NCI-H146 (cell line): ENCODE results near the gene CCR7.

ENCODE experiments used
- DNase-seq: peaks from one replicate; lab custom pipeline; 2025; lab: John Stamatoyannopoulos, UW

Gene CCR7

DNA sequence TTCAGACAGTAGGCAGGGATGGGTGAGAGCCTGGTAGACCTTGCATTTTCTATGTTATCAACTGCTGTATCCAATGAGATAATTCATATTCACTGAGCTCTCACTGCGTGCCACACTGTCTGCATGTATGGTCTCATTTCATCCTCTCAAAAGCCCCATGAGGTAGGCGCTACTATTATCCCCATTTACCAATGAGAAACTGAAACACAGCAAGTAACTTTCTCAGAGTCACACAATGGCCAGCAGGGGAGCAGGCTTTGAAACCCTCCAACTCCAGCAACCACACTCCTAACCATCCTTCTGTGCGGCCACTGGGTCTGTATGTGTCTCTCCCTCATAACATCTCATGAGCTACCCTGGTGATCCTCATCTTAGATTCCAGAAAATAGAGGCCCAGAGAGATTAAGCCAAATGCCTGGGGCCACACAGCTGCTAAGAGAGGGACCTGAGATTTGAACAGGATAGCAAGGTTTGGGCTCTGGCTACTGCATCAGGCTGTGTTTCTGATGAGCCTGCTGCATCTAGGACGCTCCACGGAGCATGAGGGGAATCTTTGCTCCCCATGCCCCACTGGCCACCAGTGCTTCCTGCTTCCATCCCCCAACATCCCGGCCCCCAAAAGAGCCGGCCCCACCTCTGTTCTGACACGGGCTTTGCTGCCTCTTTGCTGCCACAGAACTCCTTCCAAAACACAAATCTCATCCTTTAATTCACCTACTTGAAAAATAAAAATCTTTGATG, 3.2 kb downstream of the CCR7 start:
- no peak for DNase-seq

DNA sequence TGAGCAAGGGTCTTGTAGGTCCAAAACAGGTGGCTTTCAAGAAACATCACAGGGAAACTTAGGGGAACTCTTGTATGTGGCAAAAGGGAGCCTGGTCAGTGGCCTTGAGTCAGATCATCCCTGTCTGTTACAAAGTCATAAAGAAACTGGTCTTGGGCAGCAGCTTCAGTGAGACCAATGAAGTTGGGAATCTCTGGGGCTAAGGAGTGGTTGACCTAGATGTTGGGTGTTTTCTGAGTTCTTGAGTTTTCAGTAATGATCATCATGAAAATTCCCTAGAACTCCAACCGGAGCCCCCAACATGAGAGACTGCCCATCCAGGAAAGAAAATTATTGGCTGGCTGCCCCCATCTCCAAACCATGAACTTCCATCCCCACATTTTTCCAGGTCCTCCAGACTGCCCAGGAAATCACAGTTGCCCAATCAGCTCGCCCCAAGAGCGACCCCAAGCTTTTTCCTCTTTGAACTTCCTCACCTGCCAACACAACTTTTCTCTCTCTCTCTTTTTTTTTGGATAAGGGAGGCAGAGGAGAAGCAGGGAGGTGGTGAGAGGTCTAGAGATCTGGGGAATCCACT, 3.9 kb downstream of the CCR7 start:
- no peak for DNase-seq

DNA sequence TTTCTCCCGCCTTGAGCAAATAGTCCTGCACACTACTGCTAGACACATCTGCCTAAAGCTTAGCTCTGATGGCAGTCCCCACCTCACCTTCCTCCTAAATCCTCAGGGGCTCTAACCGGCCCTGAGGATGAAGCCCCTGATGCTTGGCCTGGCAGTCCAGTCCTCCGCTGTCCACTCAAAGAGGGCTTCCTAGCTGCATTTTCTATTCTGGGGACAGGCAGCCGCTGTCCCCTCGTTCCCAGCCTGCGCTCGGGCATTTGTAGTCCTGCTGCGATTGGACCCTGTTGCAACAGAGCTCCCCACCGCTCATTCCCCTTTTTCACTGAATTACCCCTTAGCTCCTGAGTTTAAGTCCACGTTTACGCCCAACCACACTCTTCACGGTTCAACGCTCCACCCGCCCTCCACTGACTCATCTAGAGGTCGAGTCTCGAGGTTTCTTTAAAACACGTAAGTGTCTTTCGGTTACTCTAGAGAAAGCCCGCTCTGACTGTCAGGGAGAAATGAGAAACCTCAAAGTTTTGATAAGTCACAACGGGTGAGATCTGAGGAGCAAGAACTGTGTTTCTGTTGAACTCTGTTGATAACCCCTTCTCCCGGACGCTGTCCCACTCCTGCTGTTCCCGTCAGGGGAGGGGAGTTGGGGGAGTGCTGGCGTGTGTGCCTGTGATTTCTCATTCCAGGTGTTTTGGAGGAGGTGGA, 4.5 kb downstream of the CCR7 start:
- DNase-seq: no peak

DNA sequence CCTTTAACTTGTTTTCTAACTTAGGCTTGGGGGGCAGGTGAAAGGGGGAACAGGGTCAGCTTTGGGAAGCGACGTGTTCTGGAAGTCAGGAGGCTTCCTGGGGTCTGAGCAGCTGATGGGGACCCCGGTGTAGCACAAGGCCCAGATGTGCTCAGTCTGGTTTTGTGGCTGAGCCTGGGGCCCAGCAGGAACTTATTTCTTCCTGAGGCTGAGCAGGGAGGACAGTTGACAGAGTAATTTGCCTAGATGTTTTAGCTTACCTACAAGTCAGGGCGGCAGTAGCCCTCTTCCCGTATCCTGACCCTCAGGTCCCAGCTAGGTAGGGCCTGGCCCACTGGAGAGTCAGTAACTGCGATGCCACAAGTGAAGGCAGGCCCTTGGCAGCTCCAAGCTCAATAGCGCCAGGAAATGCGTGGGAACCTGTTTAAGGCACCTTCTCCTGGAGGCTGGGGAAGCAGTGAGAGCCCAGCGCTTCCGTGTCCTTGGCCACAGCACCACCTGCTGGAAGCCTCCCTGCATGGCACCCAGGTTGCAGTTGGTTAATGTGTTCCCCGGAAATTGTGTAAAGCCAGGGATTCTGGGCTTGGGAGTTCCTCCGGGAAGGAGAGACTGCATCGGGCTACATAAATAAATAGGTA, 5.2 kb downstream of the CCR7 start:
- DNase-seq: peak; percentile 85

DNA sequence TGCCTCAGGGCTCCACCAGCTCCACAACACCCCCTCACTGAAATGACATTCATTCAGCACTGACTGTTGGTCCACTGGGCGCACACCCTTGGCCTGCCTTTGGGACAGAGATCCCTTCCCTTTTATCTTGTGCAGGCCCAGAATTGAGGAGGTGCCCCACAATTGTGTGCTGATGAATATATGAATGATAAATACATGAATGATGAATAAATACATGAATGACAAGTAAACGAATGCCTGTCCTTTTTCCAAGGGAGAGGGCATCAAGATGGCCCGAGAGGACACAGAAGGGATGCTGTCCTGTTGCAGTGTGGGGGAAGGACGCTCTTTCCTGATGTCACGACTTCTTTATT, 5.7 kb downstream of the CCR7 start:
- DNase-seq: no peak

DNA sequence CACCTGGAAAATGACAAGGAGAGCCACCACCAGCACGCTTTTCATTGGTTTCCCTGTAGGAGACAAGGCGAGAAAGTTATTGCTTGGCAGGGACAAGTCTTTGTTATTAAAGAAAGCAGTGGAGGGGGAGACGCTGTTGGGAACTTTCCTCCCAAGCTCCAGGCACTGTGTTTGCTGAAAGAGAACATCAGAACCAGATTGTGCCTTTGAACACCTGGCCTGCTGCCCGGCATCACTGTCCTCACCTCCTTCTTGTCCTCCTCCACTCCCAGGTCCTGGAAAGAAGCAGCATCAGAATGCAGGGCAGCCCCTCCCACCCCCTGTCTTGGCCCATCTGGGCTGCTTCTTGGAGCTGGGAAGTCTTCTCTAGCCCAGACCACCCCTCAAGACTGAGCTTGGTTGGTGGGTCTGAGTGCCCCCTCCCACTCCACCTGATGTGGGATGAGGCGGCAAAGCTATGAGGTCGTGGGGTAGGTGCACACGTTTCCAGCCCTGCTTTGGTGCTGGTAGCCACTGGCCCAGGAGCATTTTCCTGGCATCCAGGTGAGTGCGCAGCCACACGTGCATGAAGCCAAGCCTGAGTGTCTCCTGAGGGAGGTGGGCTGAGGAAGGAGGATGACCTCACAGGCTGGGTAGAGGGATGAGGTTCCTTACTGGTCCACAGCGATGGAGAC, 6.2 kb downstream of the CCR7 start:
- no peak for DNase-seq

DNA sequence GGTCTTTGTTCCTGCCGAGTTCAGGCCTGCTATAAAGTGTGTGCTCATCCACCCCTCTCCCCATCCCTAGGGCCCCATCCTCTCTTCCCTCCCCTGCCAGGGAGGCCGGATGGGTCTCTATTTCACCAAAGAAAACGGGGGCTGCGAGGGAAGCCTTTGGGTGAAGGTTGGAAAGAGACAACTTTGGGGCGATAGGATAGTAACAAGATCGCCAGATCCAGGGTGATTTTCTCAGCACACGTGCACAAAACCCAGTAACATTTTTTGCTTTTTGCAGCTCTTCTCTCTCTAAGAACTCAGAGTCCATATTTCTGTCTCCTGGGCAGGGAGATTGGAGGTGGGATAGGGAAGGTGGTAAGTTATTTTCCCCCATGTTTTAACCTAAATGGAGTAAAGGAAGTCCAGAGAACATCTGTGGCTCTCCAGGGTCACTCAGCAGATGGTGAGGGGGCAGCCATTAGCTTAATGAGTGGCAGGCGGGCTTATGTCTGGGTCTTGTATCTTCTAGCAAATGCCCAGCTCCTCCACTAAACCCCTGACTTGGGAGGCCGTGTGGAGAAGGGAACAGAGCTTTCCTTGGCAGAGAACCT, 6.9 kb downstream of the CCR7 start:
- DNase-seq: no peak

DNA sequence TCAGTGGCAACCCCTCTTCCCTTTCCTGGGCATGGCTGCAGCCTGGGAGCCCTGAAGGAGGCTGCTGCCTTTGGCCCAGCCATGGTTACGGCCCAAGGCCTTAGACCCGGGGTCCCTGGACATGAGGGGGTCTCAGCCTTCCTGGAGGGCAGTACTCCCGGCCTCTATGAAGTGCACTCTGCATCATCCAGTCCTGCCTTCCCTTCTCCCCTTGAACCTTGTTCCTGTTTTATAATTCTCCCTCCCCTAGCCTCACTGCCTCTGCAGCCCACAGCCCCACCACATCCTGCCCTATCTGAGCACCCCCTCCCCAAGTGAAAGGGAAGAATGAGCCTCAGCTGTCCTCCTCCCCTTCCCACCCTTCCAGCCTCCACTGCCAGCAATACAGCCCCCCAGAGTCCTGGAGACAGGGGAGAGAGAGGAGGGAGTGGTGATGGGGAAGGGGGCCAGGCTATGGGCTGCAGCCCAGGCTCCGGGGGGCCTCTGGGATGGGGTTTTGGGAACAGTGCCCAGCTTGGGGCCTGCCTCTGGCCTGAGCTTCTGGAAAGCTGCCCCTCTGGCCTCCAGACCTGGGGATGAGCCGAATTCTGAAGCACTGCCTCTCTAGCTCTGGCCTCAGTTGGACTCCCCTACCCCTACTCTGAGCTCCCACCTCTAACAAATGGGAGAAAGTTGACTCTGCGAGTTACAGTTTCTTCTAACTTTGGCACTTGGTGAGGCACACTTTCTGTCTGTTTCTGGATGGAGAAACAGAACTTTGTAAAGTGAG, 7.6 kb downstream of the CCR7 start:
- no peak for DNase-seq

DNA sequence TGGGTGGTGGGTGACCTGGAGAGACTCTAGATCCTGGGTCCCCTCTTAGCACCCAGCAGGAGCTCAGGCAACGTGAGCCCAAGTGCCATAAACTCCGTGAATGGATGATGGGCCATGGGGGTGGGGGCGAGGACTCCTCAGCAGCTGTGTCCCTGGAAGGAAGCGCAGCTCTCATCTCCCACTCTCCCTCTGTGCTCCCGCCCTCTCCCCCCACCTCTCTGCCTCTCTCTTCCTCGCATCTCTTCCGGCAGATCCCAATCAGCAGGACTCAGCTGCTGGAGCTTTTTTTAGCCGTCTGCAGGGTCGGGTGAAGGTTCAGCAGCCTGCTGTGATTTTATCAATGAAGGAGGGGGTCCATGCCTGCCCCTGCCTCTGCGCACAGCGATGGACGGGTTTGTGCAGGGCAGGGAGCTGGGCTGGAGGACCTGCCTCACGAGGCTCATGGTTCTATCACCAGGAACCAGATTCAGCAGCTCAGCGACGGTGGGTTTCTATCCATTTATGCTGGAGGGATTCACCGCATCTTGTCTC, 8.3 kb downstream of the CCR7 start:
- DNase-seq: peak; percentile 38

DNA sequence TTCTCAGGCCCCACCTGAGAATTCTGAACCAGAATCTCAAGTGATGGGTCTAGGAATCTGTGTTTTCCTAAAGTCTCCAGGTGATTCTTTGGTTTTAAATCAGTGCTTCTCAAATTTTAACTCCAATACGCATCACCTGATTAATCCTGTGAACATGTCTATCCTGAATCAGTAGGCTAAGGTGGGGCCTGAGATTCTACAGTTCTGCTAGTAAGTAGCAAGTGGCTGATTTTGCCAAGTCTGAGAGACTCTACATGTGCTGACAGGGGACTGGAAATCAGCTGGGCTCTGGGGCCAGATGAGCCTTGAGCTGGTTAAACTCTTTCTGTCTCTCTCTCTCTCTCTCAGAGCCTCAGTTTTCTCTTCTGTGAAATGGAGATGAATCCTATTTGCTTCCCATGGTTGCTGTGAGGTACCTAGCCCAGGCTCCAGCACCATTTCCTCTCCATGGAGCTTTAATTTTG, 9.0 kb downstream of the CCR7 start:
- DNase-seq: no peak

DNA sequence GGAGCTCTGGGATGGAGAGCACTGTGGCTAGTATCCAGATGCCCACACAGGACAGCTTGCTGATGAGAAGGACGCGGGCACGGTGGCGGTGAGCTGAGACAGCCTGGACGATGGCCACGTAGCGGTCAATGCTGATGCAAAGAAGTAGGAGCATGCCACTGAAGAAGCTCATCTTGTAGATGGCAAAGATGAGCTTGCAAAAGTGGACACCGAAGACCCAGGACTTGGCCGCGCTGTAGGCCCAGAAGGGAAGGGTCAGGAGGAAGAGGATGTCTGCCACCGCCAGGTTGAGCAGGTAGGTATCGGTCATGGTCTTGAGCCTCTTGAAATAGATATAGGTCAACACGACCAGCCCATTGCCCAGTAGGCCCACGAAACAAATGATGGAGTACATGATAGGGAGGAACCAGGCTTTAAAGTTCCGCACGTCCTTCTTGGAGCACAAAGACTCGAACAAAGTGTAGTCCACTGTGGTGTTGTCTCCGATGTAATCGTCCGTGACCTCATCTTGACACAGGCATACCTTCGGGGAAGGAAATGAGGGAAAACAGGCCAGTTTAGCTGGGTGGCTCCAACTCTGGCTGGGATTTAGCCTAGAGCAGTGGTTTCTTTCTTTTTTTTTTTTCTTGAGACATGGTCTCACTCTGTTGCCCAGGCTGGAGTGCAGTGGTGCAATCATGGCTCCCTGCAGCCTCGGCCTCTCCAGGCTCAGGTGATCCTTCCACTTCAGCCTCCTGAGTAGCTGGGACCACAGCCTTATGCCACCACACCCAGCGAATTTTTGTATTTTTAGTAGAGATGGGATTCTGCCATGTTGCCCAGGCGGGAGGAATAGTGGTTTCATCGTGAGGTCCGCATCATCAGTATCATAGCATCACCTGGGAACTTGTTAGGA, 9.7 kb downstream of the CCR7 start:
- no peak for DNase-seq

DNA sequence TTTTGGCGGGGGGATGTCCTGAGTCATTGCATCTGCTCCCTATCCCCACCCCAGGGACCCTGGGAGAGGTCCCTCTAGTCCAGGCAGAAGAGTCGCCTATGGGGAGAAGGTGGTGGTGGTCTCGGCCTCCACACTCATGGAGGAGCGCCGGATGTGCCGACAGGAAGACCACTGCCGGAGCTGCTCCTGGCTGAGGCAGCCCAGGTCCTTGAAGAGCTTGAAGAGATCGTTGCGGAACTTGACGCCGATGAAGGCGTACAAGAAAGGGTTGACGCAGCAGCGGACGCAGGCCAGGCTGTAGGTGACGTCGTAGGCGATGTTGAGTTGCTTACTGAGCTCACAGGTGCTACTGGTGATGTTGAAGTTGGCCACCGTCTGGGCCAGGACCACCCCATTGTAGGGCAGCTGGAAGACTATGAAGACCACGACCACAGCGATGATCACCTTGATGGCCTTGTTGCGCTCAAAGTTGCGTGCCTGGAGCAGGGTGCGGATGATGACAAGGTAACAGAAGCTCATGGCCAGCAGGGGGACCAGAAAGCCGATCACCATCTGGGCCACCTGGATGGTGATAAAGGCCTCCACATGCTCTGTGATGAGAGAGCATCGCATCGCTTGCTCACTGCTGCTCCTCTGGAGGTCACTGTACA, 10.5 kb downstream of the CCR7 start:
- DNase-seq: no peak

DNA sequence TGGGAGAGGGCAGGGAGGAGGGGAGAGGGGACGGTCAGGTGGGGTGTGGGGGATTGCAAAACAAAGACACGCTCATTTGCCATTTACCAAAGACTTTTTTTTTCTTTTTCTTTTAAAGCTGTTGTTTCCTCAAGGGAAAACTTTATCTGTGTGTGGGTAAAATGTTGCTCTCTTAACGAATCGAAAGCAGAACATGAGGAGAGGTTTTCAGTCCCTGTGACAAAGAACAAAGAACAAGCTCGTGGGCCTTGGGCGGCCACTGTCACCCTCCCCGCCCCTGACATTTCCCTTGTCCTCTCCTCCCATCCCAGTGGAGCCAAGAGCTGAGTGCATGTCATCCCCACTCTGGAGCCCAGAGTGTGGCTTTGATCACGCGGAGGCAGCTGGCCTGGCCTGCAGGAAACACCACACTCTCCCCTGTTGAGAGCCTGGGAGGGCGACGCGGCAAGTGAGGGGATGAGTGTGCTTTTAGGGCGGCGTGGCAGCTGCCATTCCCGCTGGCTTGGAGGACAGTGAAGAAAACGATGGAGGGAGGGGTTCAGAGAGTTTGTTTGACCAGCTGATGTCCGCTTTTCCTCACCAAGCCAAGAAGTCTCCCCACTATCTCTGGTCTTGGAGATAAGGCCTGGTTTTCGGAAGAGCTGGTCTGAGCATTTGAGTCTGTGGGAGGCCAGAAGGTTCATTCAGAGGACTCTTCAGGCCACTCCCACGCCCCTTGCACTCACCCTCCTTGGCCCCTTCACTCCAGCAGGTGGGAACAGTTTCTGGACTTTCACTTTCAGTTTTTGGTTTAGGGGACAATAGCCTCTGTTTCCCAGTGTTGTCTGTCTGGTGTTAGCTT, 11.4 kb downstream of the CCR7 start:
- peak; percentile 19 for DNase-seq

DNA sequence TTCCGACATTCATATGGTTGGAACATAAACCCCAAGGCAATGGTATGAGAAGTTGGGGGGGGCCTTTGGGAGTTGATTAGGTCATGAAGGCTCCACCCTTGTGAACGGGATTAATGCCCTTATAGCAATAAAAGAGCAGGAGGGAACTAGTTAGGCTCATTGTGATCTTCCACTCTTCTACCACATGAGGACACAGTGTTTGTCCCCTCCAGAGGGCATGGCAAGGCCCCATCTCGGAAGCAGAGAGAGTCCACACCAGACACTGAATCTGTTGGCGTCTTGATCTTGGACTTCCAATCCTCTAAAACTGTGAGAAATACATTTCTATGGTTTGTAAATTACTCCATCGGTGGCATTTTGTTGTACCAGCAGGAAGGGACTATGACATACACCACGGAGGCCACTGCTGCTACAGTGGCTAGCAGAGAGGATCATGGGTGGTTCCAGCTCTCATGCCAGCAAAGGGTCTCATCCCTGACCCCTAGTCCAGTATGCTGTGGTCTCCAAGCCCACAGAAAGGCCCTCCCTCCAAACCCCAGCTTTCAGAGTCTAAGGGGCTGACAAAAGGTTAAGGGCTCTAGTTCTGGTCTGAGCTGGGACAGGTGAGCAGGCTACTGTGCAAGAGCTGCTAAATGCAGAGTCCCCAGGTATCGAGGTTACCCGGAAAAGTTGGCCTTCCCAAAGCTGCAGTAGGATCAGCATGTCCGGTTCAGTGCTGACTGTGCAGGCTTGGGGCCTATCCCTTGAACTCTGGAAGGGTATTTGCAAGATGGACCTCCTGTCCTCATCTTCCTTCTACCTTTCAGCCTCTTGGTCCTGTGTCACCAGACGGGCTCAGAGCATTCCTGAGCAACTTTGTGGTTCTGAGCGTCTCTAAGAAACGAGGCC, 12.2 kb downstream of the CCR7 start:
- no peak for DNase-seq

DNA sequence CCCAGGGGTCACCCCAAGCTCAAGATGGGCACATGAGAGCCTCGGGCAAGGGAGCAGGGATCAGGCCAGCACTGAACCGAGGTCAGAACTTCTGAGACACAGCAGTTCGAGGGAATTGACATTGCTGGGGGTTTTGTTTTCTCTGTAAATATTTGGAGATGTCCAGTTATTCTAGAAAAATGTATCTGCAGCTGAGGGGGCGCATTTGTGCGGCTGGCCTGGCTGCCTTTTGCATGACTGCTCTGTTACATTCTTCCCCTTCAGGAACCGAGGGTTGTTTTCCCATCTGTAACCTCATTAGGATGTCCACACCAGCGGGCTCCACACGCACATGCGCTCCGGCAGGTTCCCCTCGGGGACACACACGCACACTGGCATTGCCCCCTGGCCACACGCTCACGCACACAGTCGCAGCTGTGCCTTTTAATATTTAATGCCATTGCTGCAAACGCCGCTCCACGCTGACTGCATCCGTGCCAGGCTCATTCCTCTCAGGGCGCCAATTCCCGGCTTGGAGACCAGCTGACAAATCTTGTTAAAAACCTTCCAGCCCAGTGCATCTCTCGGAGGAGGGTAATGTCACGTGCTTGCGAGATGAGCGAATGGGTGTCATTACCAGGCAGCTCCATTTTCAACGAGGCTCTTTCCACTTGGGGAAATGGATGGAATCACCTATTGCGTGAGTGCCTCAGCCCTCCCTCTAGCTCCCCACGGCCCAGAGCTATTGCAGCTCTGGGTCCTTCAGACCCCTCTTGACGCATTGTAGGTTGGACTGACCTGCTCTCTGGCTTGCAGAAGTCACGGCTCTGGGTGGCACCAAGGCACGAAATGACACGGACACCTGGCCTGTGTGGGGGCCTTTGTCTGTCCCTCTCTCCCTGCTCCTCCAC, 13.1 kb downstream of the CCR7 start:
- no peak for DNase-seq
